GM23338 (cell line): ENCODE measurements around the gene HNRNPL. TPM values are rescaled to one million over a fixed set of nuclear protein-coding genes. Genes with fewer than 3 reads are reported as not detected.

Experiments used
- ATAC-seq: fragments of 200-7000 bp; cut with Tn5 transposase; 3 replicates; pipeline ENCODE4 v1.9.1; 2020
- DNase-seq: peaks from one replicate; pipeline ENCODE4 v3.0.0-alpha.2; 2015; ENCODE audit warnings: low spot score
- H2AFZ ChIP-seq: fragments of 200-600 bp; sonication (generic); 2 replicates; pipeline ENCODE4 v1.8.0; 2016; ENCODE audit warnings: antibody characterized with exemption, mild to moderate bottlenecking, moderate library complexity
- H3F3A ChIP-seq: fragments of 200-600 bp; sonication (generic); replicated peaks from 2 replicates; pipeline ENCODE4 v1.8.0; 2017; ENCODE audit warnings: antibody characterized with exemption, mixed run types, low read depth
- H3K27ac ChIP-seq: fragments of 200-600 bp; sonication (generic); 2 replicates; pipeline ENCODE4 v1.6.1; 2016; ENCODE audit warnings: low read depth
- H3K27me3 ChIP-seq: fragments of 200-600 bp; sonication (generic); 2 replicates; pipeline ENCODE4 v1.8.0; 2016; ENCODE audit warnings: mild to moderate bottlenecking, mixed run types, moderate library complexity; ENCODE audit not compliant: insufficient read depth
- H3K36me3 ChIP-seq: fragments of 200-600 bp; sonication (generic); 2 replicates; pipeline ENCODE4 v1.8.0; 2016; ENCODE audit warnings: mild to moderate bottlenecking; ENCODE audit not compliant: insufficient read depth
- H3K4me1 ChIP-seq: fragments of 200-600 bp; sonication (generic); 2 replicates; pipeline ENCODE4 v1.8.0; 2016; ENCODE audit warnings: mild to moderate bottlenecking, moderate library complexity; ENCODE audit not compliant: insufficient read depth
- H3K4me2 ChIP-seq: fragments of 200-600 bp; sonication (generic); 2 replicates; pipeline ENCODE4 v1.7.1; 2017; ENCODE audit warnings: mixed run types
- H3K4me3 ChIP-seq: fragments of 200-600 bp; sonication (generic); 2 replicates; pipeline ENCODE4 v1.6.1; 2016; ENCODE audit warnings: mixed run types
- H3K79me2 ChIP-seq: fragments of 200-600 bp; sonication (generic); replicated peaks from 2 replicates; pipeline ENCODE4 v1.8.0; 2017; ENCODE audit warnings: mild to moderate bottlenecking; ENCODE audit not compliant: insufficient read depth
- H3K9me2 ChIP-seq: fragments of 200-600 bp; sonication (generic); 2 replicates; pipeline ENCODE4 v1.8.0; 2017; ENCODE audit not compliant: insufficient read depth
- H4K20me1 ChIP-seq: fragments of 200-600 bp; sonication (generic); replicated peaks from 2 replicates; pipeline ENCODE4 v1.8.0; 2017; ENCODE audit warnings: mild to moderate bottlenecking; ENCODE audit not compliant: insufficient read depth
- H3K27ac Mint-ChIP-seq: 2 replicates; pipeline ENCODE4 v1.8.0; 2020; ENCODE audit warnings: inconsistent platforms, mild to moderate bottlenecking, moderate library complexity, mixed read lengths
- H3K27me3 Mint-ChIP-seq: 3 replicates; pipeline ENCODE4 v1.8.0; 2022; ENCODE audit warnings: low read depth, mild to moderate bottlenecking, moderate library complexity, mixed read lengths, inconsistent platforms; ENCODE audit not compliant: insufficient read depth, poor library complexity
- H3K36me3 Mint-ChIP-seq: 3 replicates; pipeline ENCODE4 v1.8.0; 2021; ENCODE audit warnings: low read depth, mild to moderate bottlenecking, inconsistent platforms, moderate library complexity, mixed read lengths
- H3K4me1 Mint-ChIP-seq: 3 replicates; pipeline ENCODE4 v1.8.0; 2020; ENCODE audit warnings: mild to moderate bottlenecking, inconsistent platforms, mixed read lengths
- H3K4me3 Mint-ChIP-seq: 3 replicates; pipeline ENCODE4 v1.8.0; 2021; ENCODE audit warnings: moderate library complexity, mild to moderate bottlenecking, inconsistent platforms, mixed read lengths
- H3K9me3 Mint-ChIP-seq: 3 replicates; pipeline ENCODE4 v1.8.0; 2020; ENCODE audit warnings: moderate library complexity, mild to moderate bottlenecking, inconsistent platforms, mixed read lengths
- CREB1 ChIP-seq: fragments of 250-450 bp; sonication (Bioruptor Pico); IDR thresholded peaks from 2 replicates; pipeline ENCODE4 v1.5.0; 2020; ENCODE audit warnings: low read depth, mild to moderate bottlenecking, moderate library complexity
- CTCF ChIP-seq, 2 experiments: fragments of 200-600 bp in 1 of 2; sonication (generic) in 1 of 2; conservative IDR thresholded peaks; 2 replicates each; pipeline versions ENCODE4 v1.5.1 to v1.6.1; 2016 to 2017; ENCODE audit warnings: antibody characterized with exemption in 2 of 2, low read depth in 2 of 2, mild to moderate bottlenecking in 2 of 2, moderate library complexity in 1 of 2
- ETS1 ChIP-seq: IDR thresholded peaks from 2 replicates; pipeline ENCODE4 v1.6.1; 2016; ENCODE audit warnings: antibody characterized with exemption
- EZH2 ChIP-seq: fragments of 200-600 bp; sonication (generic); IDR thresholded peaks from one replicate; pipeline ENCODE4 v1.8.0; 2017; ENCODE audit warnings: antibody characterized with exemption, mild to moderate bottlenecking, low read depth; ENCODE audit not compliant: unreplicated experiment
- EZH2phosphoT487 ChIP-seq: fragments of 200-600 bp; sonication (generic); IDR thresholded peaks from one replicate; pipeline ENCODE4 v1.8.1; 2018; ENCODE audit warnings: antibody characterized with exemption; ENCODE audit not compliant: unreplicated experiment
- JUNB ChIP-seq: IDR thresholded peaks from one replicate; pipeline ENCODE4 v1.6.1; 2016; ENCODE audit warnings: antibody characterized with exemption; ENCODE audit not compliant: unreplicated experiment
- NANOG ChIP-seq: IDR thresholded peaks from 2 replicates; pipeline ENCODE4 v1.6.1; 2016; ENCODE audit warnings: antibody characterized with exemption, borderline replicate concordance
- POLR2AphosphoS5 ChIP-seq: IDR thresholded peaks from 2 replicates; pipeline ENCODE4 v1.6.1; 2016; ENCODE audit warnings: antibody characterized with exemption, low read depth
- STAT1 ChIP-seq: IDR thresholded peaks from one replicate; pipeline ENCODE4 v1.6.1; 2016; ENCODE audit warnings: antibody characterized with exemption; ENCODE audit not compliant: unreplicated experiment
- ZNF114 ChIP-seq: fragments of 250-450 bp; sonication (Bioruptor Pico); IDR thresholded peaks from 2 replicates; pipeline ENCODE4 v1.5.0; 2020; ENCODE audit warnings: mild to moderate bottlenecking, moderate library complexity
- ZNF331 ChIP-seq: fragments of 250-450 bp; sonication (Bioruptor Pico); IDR thresholded peaks from 2 replicates; pipeline ENCODE4 v1.5.0; 2020; ENCODE audit warnings: low read depth, mild to moderate bottlenecking, moderate library complexity
- polyA plus RNA-seq: library from polyadenylated mRNA; unstranded; fragments of >200 nt; fragmentation: Nextera tagmentation; extraction: Ambion mirVana; gene quantifications from 2 replicates; pipeline ENCODE4 v1.2.1, GENCODE V29; 2016
- total RNA-seq: library from RNA; depleted of rRNA; stranded (reverse); fragments of >200 nt; shearing (Covaris generic); gene quantifications from 2 replicates; pipeline ENCODE4 v1.2.3, GENCODE V29; 2014
- TF ChIP-seq, protein P1 (sequence below): IDR thresholded peaks from one replicate; pipeline ENCODE4 v1.6.1; 2018; ENCODE audit warnings: antibody characterized with exemption; ENCODE audit not compliant: unreplicated experiment

HNRNPL gene
- total and polyA plus RNA-seq, 2 experiments from 2014 or later, result 580 to 664 TPM

DNA sequence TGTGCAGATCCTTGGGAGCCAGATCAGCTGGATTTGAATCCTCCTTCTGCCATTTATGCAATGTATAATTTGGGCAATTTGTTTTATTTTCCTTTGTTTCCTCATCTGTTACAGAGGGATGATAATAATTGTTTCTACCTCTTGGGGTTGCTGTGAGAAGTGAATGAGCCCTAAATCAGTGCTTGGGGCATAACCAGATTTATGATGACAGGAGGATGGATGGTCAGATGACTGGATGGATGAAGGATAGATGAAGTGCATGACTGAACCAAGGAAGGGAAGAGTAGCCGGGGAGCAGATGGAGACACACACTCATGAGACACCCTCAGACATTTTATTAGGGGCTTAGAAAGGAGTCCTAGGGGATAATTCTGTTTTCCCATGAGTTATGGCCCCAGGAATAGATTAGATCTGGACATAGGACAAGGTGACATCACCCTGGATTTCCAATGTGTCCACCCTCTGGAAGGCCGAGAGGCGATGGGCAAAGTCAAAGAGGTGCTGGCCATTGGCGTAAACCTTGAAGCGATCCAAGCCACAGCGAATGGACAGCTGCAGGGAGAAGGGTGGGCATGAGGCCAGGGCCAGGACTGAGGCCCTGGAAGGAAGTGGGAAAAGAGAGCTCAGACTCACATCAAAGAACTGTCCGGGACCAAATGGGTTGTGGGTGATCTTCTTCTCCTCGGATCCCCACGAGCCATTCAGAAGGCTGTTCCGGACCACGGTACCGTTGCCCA, 48.3 kb downstream of the HNRNPL start:
- H3K27ac Mint-ChIP-seq, result no peak overlapping the region
- peaks cover 13% of the 10 kb centered on the region; the same call in 1 of the 2 replicates for H3K9me2 ChIP-seq
- no peaks in the 10 kb centered on the region for H3F3A ChIP-seq
- no peak overlapping the region for H2AFZ ChIP-seq
- H3K4me1 Mint-ChIP-seq, result no peaks in the 10 kb centered on the region
- peaks cover 3% of the 10 kb centered on the region; the same call in 1 of the 3 replicates for H3K36me3 Mint-ChIP-seq
- no peak overlapping the region for H3K4me3 ChIP-seq
- no peaks in the 10 kb centered on the region for H3K36me3 ChIP-seq
- H4K20me1 ChIP-seq, result no peaks in the 10 kb centered on the region
- H3K27ac ChIP-seq, result no peak overlapping the region
- TF ChIP-seq STAT1, result no peak
- H3K4me2 ChIP-seq, result no peak overlapping the region
- DNase-seq (no peak), ATAC-seq (no peak)
- H3K4me3 Mint-ChIP-seq, result no peak overlapping the region
- peaks cover 3% of the 10 kb centered on the region for H3K27me3 Mint-ChIP-seq
- H3K79me2 ChIP-seq, result no peaks in the 10 kb centered on the region
- no peaks in the 10 kb centered on the region for H3K27me3 ChIP-seq
- H3K4me1 ChIP-seq, result no peaks in the 10 kb centered on the region
- H3K9me3 Mint-ChIP-seq, result peaks cover 10% of the 10 kb centered on the region

- Histone ChIP-seq H4K20me1 (no peaks in the 10 kb centered on the region), H3K27ac (no peak overlapping the region), H3K4me3 (no peak overlapping the region), H3K27me3 (no peaks in the 10 kb centered on the region), H3K9me2 (peaks cover 13% of the 10 kb centered on the region; the same call in 1 of the 2 replicates), H3K79me2 (no peaks in the 10 kb centered on the region), H3F3A (no peaks in the 10 kb centered on the region), H3K4me2 (no peak overlapping the region), H2AFZ (no peak overlapping the region), H3K4me1 (no peaks in the 10 kb centered on the region), H3K36me3 (no peaks in the 10 kb centered on the region)
- ATAC-seq (no peak), DNase-seq (no peak)
- Mint-ChIP-seq H3K4me1 (no peaks in the 10 kb centered on the region), H3K36me3 (peaks cover 3% of the 10 kb centered on the region; the same call in 1 of the 3 replicates), H3K9me3 (peaks cover 14% of the 10 kb centered on the region), H3K27me3 (peaks cover 3% of the 10 kb centered on the region), H3K27ac (no peak overlapping the region), H3K4me3 (no peak overlapping the region)
- TF ChIP-seq POLR2AphosphoS5 (no peak), EZH2phosphoT487 (no peak), ETS1 (no peak), NANOG (no peak), CREB1 (CRISPR knock-in tag) (no peak), JUNB (no peak), STAT1 (no peak), CTCF (conservative IDR thresholded peaks at IDR 0.05; ENCODE audit: low read depth in 2 of 2) (no peak), ZNF114 (CRISPR knock-in tag) (no peak), EZH2 (no peak), ZNF331 (no peak)
- TF ChIP-seq, protein P1, sequence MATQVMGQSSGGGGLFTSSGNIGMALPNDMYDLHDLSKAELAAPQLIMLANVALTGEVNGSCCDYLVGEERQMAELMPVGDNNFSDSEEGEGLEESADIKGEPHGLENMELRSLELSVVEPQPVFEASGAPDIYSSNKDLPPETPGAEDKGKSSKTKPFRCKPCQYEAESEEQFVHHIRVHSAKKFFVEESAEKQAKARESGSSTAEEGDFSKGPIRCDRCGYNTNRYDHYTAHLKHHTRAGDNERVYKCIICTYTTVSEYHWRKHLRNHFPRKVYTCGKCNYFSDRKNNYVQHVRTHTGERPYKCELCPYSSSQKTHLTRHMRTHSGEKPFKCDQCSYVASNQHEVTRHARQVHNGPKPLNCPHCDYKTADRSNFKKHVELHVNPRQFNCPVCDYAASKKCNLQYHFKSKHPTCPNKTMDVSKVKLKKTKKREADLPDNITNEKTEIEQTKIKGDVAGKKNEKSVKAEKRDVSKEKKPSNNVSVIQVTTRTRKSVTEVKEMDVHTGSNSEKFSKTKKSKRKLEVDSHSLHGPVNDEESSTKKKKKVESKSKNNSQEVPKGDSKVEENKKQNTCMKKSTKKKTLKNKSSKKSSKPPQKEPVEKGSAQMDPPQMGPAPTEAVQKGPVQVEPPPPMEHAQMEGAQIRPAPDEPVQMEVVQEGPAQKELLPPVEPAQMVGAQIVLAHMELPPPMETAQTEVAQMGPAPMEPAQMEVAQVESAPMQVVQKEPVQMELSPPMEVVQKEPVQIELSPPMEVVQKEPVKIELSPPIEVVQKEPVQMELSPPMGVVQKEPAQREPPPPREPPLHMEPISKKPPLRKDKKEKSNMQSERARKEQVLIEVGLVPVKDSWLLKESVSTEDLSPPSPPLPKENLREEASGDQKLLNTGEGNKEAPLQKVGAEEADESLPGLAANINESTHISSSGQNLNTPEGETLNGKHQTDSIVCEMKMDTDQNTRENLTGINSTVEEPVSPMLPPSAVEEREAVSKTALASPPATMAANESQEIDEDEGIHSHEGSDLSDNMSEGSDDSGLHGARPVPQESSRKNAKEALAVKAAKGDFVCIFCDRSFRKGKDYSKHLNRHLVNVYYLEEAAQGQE, result no peak
Measured at GRCh38 chr19:38800577-38801347, 49.0 kb downstream of the HNRNPL start.
